ENCODE results near the gene F12. TPM values are rescaled to one million over a fixed set of nuclear protein-coding genes. Genes with fewer than 3 reads are reported as not detected.

Gene F12
- total and polyA plus RNA-seq, 2 of the 8 experiments (the other 6 are each of a cell fraction or from before 2014, with no cell fraction given) = 6.5 to 7.8 TPM

DNA sequence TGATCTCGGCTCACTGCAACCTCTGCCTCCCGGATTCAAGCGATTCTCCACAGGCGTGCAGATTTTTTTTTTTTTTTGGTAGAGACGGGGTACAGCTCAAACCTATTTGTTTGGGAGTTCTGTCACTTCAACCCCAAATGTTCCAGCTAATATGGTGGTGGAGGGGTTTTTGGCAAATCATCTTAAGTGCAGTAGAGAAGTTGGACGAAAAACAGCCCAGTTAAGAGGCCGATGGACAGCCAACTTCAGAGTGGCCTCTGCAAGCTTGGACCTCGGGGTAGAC is 36.5 kb upstream of the F12 start (continued):
- TF ChIP-seq BRCA1 (IDR thresholded peaks at IDR 0.05; ENCODE audit: low read depth, low read length) (no peak), EZH2 (IDR thresholded peaks at IDR 0.05; ENCODE audit: low read depth, low read length, severe bottlenecking) (no peak), RFX5 (IDR thresholded peaks at IDR 0.05; ENCODE audit: borderline replicate concordance, low read depth, low read length) (no peak), RNF2 (IDR thresholded peaks at IDR 0.05; ENCODE audit: borderline replicate concordance, low read depth, low read length, missing control alignments, poor library complexity, severe bottlenecking) (no peak), ZNF274 (IDR thresholded peaks at IDR 0.05; ENCODE audit: borderline replicate concordance, extremely low read depth, low read length) (no peak), TAF7 (optimal IDR thresholded peaks at IDR 0.05; ENCODE audit: borderline replicate concordance, low read depth, low read length) (no peak), POLR2A (IDR thresholded peaks at IDR 0.05; ENCODE audit: control extremely low read depth in 1 of 2, low read depth in 2 of 2, low read length in 2 of 2) (no peak), PHF8 (conservative IDR thresholded peaks at IDR 0.05; ENCODE audit: low read depth, low read length) (no peak), SIX5 (IDR thresholded peaks at IDR 0.05; ENCODE audit: low read depth, low read length) (no peak)
